HL-60/S4 treated with phorbol 12-myristate 13-acetate at 8.2 ng/mL for 4 days and 3 days (cell line): ENCODE measurements around the gene USPL1.
"Not testable (repeated sequence)": the region's sequence is repeated elsewhere in the genome, so short reads cannot be mapped to it uniquely, and the experiment has no call there.

ENCODE experiments used
- in situ Hi-C: fragments of 300-500 bp; cut with MboI; formaldehyde crosslinking; loops from 2 replicates; pipeline ENCODE4 v1.15.0; 2022; ENCODE audit warnings: low sequenced_read_pairs

USPL1 gene

DNA sequence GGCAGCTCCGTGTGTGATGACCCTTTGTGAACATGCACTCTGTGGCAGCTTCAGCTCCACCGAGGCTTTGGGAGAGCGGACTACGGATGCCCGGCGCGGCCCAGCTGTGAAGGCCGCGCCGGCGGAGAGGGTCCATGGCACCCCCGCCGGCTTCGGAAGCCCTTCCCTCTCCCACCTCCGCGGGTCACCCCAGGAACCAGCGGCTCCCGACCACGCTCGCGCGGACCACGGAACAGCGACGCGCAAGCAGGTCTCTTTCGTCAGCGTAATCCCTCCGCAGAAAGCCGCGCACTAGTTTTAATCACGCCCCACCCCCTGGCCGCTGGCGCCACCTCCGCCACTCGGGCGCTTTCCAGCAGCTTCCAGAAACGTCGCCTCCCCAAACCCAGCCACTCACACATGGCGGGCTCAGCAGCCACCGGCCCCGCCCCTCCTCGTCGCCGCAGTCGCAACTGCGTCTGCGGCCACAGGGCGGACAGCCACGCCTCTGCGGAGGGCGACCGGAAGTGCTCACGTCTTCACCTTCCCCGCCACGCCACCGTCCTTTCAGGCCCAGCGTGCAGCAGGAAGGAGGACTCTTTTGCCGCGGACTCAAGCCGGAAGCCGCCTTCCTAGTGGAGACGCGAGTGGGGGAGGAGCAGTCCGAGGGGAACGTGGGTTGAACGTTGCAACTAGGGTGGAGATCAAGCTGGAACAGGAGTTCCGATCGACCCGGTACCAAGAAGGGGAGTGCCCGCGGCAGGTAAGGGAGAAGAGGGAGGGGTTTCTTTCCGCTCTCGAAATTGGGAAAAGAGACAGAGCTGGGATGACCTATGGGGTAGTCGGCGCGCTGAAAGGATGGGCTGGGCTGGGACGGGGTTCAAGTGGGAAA lies at the start of gene USPL1:
USPL1 (plus strand) TSS at position 606 of the 871 bp plus-strand sequence. CDS start 3,221 bp downstream, outside the sequence.
- in situ Hi-C loops: no loop called here

DNA sequence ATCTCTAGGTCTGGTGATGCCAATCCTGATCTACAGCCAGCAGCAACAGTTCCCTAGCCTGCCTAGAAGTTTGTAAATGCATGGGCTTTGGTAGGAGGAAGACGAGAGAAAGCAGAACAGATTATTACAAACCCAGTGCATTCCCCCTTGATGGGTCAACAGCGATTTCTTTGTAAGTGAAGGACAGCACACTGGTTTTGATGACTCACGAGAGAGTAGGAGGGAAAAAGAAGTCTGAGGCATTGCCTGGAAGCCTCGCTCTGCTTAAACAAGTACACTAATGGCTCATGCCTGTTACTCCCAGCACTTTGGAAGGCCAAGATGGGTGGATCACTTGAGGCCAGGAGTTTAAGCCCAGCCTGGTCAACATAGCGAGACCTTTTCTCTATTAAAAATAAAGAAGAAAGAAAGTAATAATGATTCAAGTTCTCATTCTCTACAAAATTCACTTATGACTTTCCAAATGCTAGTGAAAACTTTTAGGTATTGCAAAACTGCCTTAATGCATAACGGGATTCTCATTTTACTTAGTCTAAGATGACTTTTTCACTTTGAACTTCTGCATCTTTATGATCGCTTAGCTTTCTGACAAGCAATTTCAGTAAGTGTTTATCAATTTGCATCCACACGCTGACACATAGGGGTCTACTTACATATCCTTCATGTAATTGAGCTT lies 47.7 kb upstream of the USPL1 start:
- in situ Hi-C loops: no loop called here

DNA sequence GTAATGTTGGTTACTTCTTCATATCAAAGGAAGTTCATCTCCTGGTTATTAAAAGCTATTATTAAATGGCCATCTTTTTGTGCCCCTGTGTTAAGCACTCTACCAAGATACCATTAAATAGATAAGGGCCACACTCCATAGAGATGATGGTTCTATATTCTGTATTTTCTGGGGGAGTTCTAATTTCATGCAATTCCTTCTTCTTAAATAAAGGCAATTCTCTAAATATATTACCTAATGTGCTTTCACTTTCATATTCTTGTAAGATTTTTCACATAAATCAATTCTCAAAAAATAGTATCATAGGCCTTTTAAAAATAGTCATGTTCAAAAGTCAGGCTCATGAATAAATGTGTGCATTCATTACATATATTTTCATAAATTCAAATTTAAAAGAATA lies 47.0 kb upstream of the USPL1 start:
- in situ Hi-C loops: no loop called here

DNA sequence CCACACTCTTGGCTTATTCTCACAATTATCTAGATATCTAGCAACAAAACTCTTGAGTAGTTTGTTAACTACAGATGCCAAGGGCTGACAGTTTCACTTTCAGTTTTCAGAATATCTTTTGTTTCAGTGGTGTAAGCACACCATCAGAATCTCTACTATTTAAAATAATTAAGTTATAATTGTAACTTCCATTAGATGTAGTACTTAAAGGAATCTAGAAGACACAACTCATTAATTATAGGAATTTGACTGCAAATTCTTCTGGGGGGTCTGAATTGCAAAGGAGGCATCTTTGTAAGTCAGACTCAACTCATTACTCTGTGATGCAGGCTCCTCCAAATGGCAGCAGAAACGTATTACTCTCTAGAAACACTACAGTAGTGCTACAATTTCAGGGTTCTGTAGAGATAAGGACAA lies 44.9 kb upstream of the USPL1 start:
- in situ Hi-C loops: no loop called here

- in situ Hi-C loops: loop anchor here (25.0 kb wide), 1 partner anchor 439 kb away; no protein-coding TSS in a partner anchor
Observed at GRCh38 chr13:30576528-30576927, 41.2 kb upstream of the USPL1 start.

GRCh38 chr13:30577401-30577852 lies 40.3 kb upstream of the USPL1 start:
- in situ Hi-C loops: loop anchor here (25.0 kb wide), 1 partner anchor 440 kb away; no protein-coding TSS in a partner anchor

GRCh38 chr13:30580852-30581502 lies 36.7 kb upstream of the USPL1 start:
- in situ Hi-C loops: loop anchor here (25.0 kb wide), 1 partner anchor 444 kb away; no protein-coding TSS in a partner anchor

- in situ Hi-C loops: loop anchor here (25.0 kb wide), 1 partner anchor 444 kb away; no protein-coding TSS in a partner anchor
Observed at GRCh38 chr13:30581582-30581981, 36.1 kb upstream of the USPL1 start.

GRCh38 chr13:30584051-30584731 lies 33.5 kb upstream of the USPL1 start:
- in situ Hi-C loops: loop anchor here (25.0 kb wide), 1 partner anchor 447 kb away; no protein-coding TSS in a partner anchor

DNA sequence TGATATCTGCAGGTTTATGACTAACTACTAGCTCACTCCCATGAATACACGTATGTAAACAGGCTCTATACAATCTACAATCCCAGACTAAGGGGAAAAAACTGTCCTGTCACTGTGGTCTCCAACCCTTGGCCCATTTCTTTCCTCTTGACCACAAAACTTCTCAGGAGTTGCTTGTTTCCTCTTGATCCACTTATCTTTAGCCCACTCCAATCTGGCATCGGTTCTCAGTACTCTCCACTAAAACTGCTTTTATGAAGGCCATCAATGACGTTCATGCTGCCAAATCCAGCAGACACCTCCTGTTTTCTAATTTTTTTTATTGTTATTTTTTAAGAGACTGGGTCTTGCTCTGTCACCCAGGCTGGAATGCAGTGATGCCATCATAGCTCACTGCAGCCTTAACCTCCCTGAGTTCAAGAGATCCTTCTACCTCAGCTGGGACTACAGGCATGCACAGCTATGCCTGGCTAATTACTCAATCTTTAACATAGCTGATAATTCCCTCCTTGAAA lies 31.9 kb upstream of the USPL1 start:
- in situ Hi-C loops: loop anchor here (25.0 kb wide), 1 partner anchor 449 kb away; no protein-coding TSS in a partner anchor

DNA sequence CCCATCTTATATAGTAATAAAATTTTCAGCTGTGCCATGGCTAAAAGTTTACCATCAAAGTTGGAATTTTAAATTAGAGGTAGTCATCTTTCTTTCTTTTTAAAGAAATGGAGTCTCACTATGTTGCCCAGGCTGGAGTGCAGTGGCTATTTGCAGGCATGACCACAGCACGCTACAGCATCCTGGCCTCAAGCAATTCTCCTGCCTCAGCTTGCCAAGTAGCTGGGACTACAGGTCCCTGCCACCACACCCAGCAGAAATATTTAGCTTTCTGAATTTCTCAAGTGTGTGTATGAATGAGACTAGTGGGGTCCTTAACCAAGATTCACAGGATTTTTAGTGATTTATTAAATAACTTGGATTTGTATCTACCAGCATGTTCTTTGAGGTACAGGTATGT lies 30.5 kb upstream of the USPL1 start:
- in situ Hi-C loops: loop anchor here (25.0 kb wide), 1 partner anchor 450 kb away; no protein-coding TSS in a partner anchor

- in situ Hi-C loops: loop anchor here (25.0 kb wide), 1 partner anchor 450 kb away; no protein-coding TSS in a partner anchor
Observed at GRCh38 chr13:30587739-30588138, 30.0 kb upstream of the USPL1 start.

DNA sequence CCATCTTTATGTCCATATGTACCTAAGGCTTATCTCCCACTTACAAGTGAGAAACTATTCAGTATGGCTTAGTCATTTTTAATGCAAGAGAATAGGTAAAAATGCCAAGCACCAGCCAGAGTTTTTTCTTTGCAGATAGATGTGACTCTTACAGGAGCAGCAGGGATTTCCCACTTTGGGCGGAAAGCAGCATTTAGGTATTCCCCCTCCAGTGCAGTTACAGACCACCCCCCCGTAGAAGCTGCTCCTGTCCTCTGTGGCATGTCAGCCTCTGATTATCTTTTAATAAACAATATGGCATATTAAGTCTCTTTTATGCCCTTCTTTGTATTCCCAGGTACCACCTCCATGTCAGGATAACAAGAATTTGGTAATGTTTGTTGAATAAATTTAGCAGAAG lies 24.7 kb upstream of the USPL1 start:
- in situ Hi-C loops: loop anchor here (25.0 kb wide), 1 partner anchor 456 kb away; no protein-coding TSS in a partner anchor

DNA sequence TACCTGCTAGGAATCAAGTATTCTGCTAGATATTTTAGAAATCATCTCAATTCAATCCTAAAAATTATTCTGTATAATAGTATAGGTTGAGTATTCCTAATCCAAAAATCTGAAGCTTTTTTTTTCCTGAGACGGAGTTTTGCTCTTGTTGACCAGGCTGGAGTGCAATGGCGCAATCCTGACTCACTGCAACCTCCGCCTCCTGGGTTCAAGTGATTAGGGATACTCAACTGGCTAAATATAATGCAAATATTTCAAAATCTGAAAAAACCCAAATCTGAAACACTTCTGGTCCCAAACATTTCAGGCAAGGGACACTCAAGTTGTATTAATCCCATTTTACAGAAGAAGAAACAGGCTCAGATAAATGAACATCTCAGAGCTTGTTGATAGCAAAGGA lies 17.2 kb upstream of the USPL1 start:
- in situ Hi-C loops: no loop called here

DNA sequence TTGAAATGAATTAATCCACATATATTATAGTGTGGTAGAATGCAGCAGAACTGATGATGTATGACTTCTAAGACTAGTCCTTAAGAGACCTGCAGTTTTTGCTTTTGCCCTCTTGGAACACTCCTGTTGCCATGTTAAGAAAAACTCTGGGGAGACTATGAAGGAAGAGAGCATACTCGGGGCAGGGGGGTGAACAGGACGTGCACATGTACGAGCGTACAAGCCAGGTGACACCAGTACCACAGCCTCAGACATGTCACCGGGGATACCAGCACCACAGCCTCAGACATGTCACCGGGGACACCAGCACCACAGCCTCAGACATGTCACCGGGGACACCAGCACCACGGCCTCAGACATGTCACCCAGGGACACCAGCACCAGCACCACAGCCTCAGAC lies 15.9 kb upstream of the USPL1 start:
- in situ Hi-C loops: no loop called here

GRCh38 chr13:30605052-30605451 lies 12.7 kb upstream of the USPL1 start:
- in situ Hi-C loops: no loop called here

DNA sequence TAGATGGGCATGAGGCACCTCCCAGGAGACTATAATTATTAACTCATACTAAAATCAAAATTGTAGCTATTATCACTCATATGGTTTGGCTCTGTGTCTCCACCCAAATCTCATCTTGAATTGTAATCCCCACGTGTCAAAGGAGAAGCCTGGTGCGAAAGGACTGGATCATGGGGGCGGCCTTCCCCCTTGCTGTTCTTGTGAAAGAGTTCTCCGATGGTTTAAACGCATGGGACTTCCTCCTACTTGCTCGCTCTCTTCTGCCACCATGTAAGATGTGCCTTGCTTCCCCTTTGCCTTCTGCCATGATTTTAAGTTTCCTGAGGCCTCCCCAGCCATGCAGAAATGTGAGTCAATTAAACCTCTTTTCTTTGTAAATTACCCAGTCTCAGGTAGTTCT lies 10.5 kb upstream of the USPL1 start:
- in situ Hi-C loops: not testable (repeated sequence)

DNA sequence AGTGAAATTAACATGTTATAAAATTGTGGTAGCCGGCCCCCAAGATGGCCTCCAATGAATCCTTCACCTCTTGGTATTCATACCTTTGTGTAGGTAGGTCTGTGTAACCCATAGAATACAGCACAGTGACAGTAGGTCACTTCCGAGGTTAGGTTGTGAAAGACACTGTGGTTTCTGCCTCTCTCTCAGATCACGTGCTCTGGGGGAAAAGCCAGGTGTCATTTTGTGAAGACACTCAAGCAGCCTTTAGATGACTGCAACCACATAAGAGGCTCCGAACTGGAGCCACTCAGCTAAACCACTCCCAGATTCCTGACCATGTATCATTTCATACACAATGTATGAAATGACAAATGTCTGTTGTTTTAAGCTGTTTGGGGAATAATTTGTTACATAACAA lies 9.8 kb upstream of the USPL1 start:
- in situ Hi-C loops: no loop called here

- in situ Hi-C loops: no loop called here
Observed at GRCh38 chr13:30608364-30608763, 9.4 kb upstream of the USPL1 start.

- in situ Hi-C loops: no loop called here
Observed at GRCh38 chr13:30610311-30610710, 7.4 kb upstream of the USPL1 start.
